Breast epithelium (tissue), 4 donors: ENCODE measurements around the gene CTRL. TPM values are rescaled to one million over a fixed set of nuclear protein-coding genes. Genes with fewer than 3 reads are reported as not detected.

Source experiments
- DNase-seq, 2 donors: peaks; one replicate each; pipeline ENCODE4 v3.0.0-alpha.2; 2019; ENCODE audit warnings: low spot score in 2 of 2
- H3K27ac ChIP-seq, 2 donors: fragments of 200-600 bp; sonication (generic) in 1 of 2; one replicate each; pipeline ENCODE4 v1.5.1; 2016 to 2019; ENCODE audit warnings: mild to moderate bottlenecking in 1 of 2
- H3K27me3 ChIP-seq, 2 donors: fragments of 200-600 bp; sonication (generic) in 1 of 2; one replicate each; pipeline versions ENCODE4 v1.5.1 to v1.6.0; 2017 to 2019; ENCODE audit warnings: control low read depth in 1 of 2, mild to moderate bottlenecking in 1 of 2
- H3K36me3 ChIP-seq: fragments of 200-600 bp; one replicate; pipeline ENCODE4 v1.5.1; 2019
- H3K4me1 ChIP-seq, 2 donors: fragments of 200-600 bp; sonication (generic); one replicate each; pipeline ENCODE4 v1.5.1; 2016 to 2019; ENCODE audit warnings: control low read depth in 1 of 2
- H3K4me3 ChIP-seq, 3 donors: fragments of 200-600 bp; sonication (generic); 1 replicate in 2 of 3; 2 replicates in 1 of 3; pipeline ENCODE4 v1.5.1; 2016 to 2019; ENCODE audit warnings: mild to moderate bottlenecking in 3 of 3, moderate library complexity in 2 of 3
- H3K9me3 ChIP-seq, 2 donors: fragments of 200-600 bp; sonication (generic) in 1 of 2; one replicate each; pipeline ENCODE4 v1.5.1; 2016 to 2019; ENCODE audit warnings: control low read depth in 1 of 2
- POLR2A ChIP-seq: fragments of 450-650 bp; IDR thresholded peaks from one replicate; pipeline ENCODE4 v1.6.1; 2016; ENCODE audit warnings: antibody characterized with exemption, mild to moderate bottlenecking, moderate library complexity
- POLR2AphosphoS5 ChIP-seq, 3 donors: sonication (generic); formaldehyde crosslinking; IDR thresholded peaks; one replicate each; pipeline ENCODE4 v1.6.1; 2017; ENCODE audit warnings: antibody characterized with exemption in 3 of 3
- intact Hi-C: fragments of 100-400 bp; cut with DNase I; formaldehyde crosslinking; loops from one replicate; pipeline ENCODE4 v1.15.1; 2023; ENCODE audit warnings: low total_unique reads
- total RNA-seq, 3 donors: library from RNA; depleted of rRNA; stranded (reverse); fragments of >200 nt; gene quantifications; one replicate each; pipeline ENCODE4 v1.1.0, GENCODE V29; 2016
- TF ChIP-seq, protein P1 (sequence below), 3 donors: fragments of 450-650 bp; IDR thresholded peaks; one replicate each; pipeline ENCODE4 v1.5.1; 2016 to 2017; ENCODE audit warnings: antibody characterized with exemption in 3 of 3, mild to moderate bottlenecking in 3 of 3, moderate library complexity in 3 of 3

CTRL gene
- total RNA-seq, 3 donors from 2014 or later, result 1.0 to 2.6 (median 1.8) TPM

DNA sequence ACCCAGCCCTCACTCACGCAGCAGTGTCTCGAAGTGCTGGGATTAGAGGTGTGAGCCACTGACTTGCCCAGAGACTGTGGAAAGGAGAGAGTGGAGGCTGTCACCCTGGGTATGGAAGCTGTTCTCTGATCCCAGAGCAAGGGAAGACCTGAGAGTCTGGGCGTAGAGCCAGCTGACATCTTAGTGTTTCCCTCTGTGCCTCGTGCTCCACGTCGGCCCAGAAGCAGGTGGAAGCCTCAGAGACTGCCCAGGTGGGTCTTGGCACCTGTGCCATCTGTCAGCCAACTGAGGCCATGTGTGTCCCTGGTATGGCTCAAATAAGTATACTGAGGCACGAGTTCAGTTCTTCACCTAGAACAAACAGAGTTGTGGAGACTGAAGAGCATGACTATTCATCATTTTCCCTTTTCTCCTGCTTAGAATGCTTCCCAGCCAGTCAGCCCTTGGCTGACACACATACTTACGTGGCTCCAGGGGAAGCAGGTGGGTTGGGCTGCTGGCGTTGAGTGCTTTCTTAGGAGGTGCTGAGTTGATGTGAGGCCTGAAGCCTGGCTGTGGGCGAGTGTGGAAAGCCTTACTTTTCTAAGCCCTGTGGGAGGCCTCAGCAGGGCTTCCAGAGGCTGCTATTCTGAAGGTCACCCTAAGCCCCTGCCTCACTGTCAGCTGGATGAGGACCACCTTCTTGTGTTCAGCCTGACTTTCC lies 8.1 kb downstream of the CTRL start:
- no peaks in the 10 kb centered on the region for H3K36me3 ChIP-seq
- no peaks in the 10 kb centered on the region for H3K27me3 ChIP-seq
- H3K27ac ChIP-seq, result peak overlapping the region; percentile 43 to 85
- H3K4me1 ChIP-seq, result peaks cover 0 to 8% of the 10 kb centered on the region in 2 donors
- H3K4me3 ChIP-seq, result no peak overlapping the region
- peak; percentile 57 to 73 for DNase-seq
- no peaks in the 10 kb centered on the region for H3K9me3 ChIP-seq
- TF ChIP-seq, protein P1, sequence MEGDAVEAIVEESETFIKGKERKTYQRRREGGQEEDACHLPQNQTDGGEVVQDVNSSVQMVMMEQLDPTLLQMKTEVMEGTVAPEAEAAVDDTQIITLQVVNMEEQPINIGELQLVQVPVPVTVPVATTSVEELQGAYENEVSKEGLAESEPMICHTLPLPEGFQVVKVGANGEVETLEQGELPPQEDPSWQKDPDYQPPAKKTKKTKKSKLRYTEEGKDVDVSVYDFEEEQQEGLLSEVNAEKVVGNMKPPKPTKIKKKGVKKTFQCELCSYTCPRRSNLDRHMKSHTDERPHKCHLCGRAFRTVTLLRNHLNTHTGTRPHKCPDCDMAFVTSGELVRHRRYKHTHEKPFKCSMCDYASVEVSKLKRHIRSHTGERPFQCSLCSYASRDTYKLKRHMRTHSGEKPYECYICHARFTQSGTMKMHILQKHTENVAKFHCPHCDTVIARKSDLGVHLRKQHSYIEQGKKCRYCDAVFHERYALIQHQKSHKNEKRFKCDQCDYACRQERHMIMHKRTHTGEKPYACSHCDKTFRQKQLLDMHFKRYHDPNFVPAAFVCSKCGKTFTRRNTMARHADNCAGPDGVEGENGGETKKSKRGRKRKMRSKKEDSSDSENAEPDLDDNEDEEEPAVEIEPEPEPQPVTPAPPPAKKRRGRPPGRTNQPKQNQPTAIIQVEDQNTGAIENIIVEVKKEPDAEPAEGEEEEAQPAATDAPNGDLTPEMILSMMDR (IDR thresholded peaks at IDR 0.05), result no peak
- TF ChIP-seq POLR2AphosphoS5 (IDR thresholded peaks at IDR 0.05) (no peak), POLR2A (no peak)
- intact Hi-C loops, result loop anchor here (10.0 kb wide), 1 partner anchor 389 kb away; no protein-coding TSS in a partner anchor

GRCh38 chr16:67922740-67923139 lies 8.9 kb downstream of the CTRL start:
- Histone ChIP-seq H3K27ac (peak overlapping the region; percentile 43 to 85), H3K9me3 (no peaks in the 10 kb centered on the region), H3K36me3 (no peaks in the 10 kb centered on the region), H3K4me3 (no peak overlapping the region), H3K4me1 (peaks cover 0 to 8% of the 10 kb centered on the region in 2 donors), H3K27me3 (no peaks in the 10 kb centered on the region)
- intact Hi-C loops, result loop anchor here (10.0 kb wide), 1 partner anchor 388 kb away; no protein-coding TSS in a partner anchor
- TF ChIP-seq POLR2A, result no peak
- TF ChIP-seq POLR2AphosphoS5 (IDR thresholded peaks at IDR 0.05), result peak in 1 of 3 donors; percentile 25
- DNase-seq, result peak; percentile 70 to 75

GRCh38 chr16:67922221-67922620 lies 9.4 kb downstream of the CTRL start:
- DNase-seq, result no peak
- no peak for TF ChIP-seq POLR2AphosphoS5 (IDR thresholded peaks at IDR 0.05)
- TF ChIP-seq, protein P1 (IDR thresholded peaks at IDR 0.05), result no peak
- TF ChIP-seq POLR2A, result no peak
- intact Hi-C loops, result loop anchor here (10.0 kb wide), 1 partner anchor 387 kb away; no protein-coding TSS in a partner anchor
- Histone ChIP-seq H3K9me3 (no peaks in the 10 kb centered on the region), H3K4me3 (no peak overlapping the region), H3K27ac (peak overlapping the region; percentile 43 to 85), H3K4me1 (peaks cover 0 to 8% of the 10 kb centered on the region in 2 donors), H3K27me3 (no peaks in the 10 kb centered on the region), H3K36me3 (no peaks in the 10 kb centered on the region)

DNA sequence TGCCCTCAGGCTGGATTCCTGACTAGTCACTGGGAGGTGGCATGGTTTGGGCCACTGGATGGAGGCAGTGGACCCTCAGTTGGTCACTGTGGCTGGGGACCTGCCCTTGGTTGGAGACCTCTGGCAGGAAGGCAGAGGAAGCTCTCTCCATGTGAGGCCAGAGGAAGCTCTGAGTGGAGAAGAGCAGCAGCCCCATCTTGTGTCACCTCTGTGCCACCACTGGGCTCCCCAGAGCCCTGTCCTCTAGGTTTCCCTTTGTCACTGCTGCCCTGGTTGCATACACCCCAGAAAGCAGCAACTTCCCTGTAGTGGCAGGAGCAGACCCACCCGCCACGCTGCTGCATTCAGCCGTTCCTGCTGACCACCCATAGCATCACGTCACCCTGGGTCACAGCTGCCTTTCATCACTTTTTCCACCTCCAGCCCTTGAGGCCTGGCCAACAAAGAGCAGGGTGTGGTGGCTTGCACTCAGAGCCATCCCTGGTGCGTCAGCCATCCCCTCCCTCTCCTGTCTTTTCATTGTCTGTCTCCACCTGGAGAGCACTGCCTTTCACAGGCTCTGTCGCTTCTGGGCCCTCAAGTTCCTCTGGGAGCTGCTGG lies 11.9 kb downstream of the CTRL start:
- no peak overlapping the region for H3K4me3 ChIP-seq
- no peaks in the 10 kb centered on the region for H3K36me3 ChIP-seq
- H3K27ac ChIP-seq, result no peak overlapping the region
- intact Hi-C loops, result loop anchor here (10.0 kb wide), 1 partner anchor 385 kb away; no protein-coding TSS in a partner anchor
- H3K9me3 ChIP-seq, result no peaks in the 10 kb centered on the region
- no peak for DNase-seq
- H3K27me3 ChIP-seq, result no peaks in the 10 kb centered on the region
- TF ChIP-seq POLR2AphosphoS5 (IDR thresholded peaks at IDR 0.05), result no peak
- TF ChIP-seq POLR2A, result no peak
- TF ChIP-seq, protein P1 (IDR thresholded peaks at IDR 0.05), result no peak
- peaks cover 0 to 8% of the 10 kb centered on the region in 2 donors for H3K4me1 ChIP-seq

GRCh38 chr16:67917852-67918236 lies 13.8 kb downstream of the CTRL start:
- H3K4me1 ChIP-seq, result no peaks in the 10 kb centered on the region
- DNase-seq, result no peak

More at GRCh38 chr16:67917852-67918236, 13.8 kb downstream of the CTRL start:
- peak overlapping the region in 1 of 2 donors; percentile 4 for H3K27ac ChIP-seq
- H3K4me3 ChIP-seq, result no peak overlapping the region
- H3K27me3 ChIP-seq, result no peaks in the 10 kb centered on the region
- no peaks in the 10 kb centered on the region for H3K36me3 ChIP-seq
- no peaks in the 10 kb centered on the region for H3K9me3 ChIP-seq
- intact Hi-C loops, result no loop called here
- TF ChIP-seq, protein P1 (IDR thresholded peaks at IDR 0.05), result no peak
- TF ChIP-seq POLR2AphosphoS5 (IDR thresholded peaks at IDR 0.05) (no peak), POLR2A (no peak)
